ENCODE data around the gene UBXN7. TPM values are rescaled to one million over a fixed set of nuclear protein-coding genes. Genes with fewer than 3 reads are reported as not detected.
"Not testable (repeated sequence)": the region's sequence is repeated elsewhere in the genome, so short reads cannot be mapped to it uniquely, and the experiment has no call there.

The UBXN7 gene
- total RNA-seq, 4 donors from 2014 or later: 6.5 to 85.0 (median 39.0) TPM

DNA sequence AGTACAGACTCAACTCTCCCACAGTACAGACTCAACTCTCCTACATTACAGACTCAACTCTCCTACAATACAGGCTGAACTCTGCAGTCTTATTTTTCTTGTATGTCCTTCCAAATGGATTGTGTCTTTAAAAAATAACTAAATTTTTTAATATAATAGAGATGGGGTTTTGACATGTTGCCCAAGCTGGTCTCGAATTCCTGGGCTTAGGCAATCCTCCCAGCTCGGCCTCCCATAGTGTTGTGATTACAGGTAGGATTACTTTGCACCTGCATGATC lies 31.2 kb upstream of the UBXN7 start:
- H3K4me3 ChIP-seq: no peak overlapping the region
- H3K9me3 ChIP-seq: no peaks in the 10 kb centered on the region
- H3K36me3 ChIP-seq: no peaks in the 10 kb centered on the region
- no peak for DNase-seq
- intact Hi-C loops (cut with DNase I; ENCODE audit: low total_unique reads): no loop called here
- H3K27me3 ChIP-seq: no peaks in the 10 kb centered on the region
- no peaks in the 10 kb centered on the region for H3K4me1 ChIP-seq
- TF ChIP-seq, protein P1, sequence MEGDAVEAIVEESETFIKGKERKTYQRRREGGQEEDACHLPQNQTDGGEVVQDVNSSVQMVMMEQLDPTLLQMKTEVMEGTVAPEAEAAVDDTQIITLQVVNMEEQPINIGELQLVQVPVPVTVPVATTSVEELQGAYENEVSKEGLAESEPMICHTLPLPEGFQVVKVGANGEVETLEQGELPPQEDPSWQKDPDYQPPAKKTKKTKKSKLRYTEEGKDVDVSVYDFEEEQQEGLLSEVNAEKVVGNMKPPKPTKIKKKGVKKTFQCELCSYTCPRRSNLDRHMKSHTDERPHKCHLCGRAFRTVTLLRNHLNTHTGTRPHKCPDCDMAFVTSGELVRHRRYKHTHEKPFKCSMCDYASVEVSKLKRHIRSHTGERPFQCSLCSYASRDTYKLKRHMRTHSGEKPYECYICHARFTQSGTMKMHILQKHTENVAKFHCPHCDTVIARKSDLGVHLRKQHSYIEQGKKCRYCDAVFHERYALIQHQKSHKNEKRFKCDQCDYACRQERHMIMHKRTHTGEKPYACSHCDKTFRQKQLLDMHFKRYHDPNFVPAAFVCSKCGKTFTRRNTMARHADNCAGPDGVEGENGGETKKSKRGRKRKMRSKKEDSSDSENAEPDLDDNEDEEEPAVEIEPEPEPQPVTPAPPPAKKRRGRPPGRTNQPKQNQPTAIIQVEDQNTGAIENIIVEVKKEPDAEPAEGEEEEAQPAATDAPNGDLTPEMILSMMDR (IDR thresholded peaks at IDR 0.05): no peak
- no peak for TF ChIP-seq POLR2A (IDR thresholded peaks at IDR 0.05)
- H3K27ac ChIP-seq: no peak overlapping the region

DNA sequence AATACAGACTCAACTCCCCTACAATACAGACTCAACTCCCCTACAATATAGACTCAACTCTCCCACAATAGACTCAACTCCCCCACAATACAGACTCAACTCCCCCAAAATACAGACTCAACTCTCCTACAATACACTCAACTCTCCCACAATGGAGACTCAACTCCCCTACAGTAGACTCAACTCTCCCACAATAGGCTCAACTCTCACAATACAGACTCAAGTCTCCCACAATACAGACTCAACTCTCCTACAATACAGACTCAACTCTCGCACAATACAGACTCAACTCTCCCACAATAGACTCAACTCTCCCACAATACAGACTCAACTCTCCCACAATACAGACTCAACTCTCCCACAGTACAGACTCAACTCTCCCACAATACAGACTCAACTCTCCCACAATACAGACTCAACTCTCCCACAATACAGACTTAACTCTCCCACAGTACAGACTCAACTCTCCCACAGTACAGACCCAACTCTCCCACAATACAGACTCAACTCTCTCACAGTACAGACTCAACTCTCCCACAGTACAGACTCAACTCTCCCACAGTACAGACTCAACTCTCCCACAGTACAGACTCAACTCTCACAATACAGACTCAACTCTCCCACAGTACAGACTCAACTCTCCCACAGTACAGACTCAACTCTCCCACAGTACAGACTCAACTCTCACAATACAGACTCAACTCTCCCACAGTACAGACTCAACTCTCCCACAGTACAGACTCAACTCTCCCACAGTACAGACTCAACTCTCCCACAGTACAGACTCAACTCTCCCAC lies 30.7 kb upstream of the UBXN7 start:
- H3K9me3 ChIP-seq; H3K36me3 ChIP-seq; DNase-seq; H3K4me3 ChIP-seq; H3K27me3 ChIP-seq; intact Hi-C loops (cut with DNase I; ENCODE audit: low total_unique reads); H3K27ac ChIP-seq; H3K4me1 ChIP-seq: not testable (repeated sequence)

DNA sequence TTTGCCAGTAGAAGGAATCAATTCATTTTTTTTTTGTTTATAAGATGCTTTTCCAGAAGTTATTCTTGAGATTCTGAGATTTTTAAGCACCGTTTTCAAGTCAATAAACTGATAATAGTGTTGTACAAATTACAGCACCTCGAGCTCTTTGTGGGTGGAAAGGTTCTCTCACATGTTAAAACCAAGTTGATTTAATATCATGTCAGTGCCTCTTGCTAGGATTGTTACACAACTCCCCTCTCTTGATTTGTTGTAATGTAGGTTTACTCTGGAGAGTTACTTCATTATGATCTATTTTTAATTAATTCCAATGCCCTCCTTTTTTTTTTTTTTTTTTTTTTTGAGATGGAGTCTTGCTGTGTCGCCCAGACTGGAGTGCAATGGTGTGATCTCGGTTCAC lies 25.8 kb upstream of the UBXN7 start:
- H3K4me1 ChIP-seq: no peaks in the 10 kb centered on the region
- no peaks in the 10 kb centered on the region for H3K36me3 ChIP-seq
- no peaks in the 10 kb centered on the region for H3K27me3 ChIP-seq
- no peaks in the 10 kb centered on the region for H3K9me3 ChIP-seq
- intact Hi-C loops (cut with DNase I; ENCODE audit: low total_unique reads): no loop called here
- TF ChIP-seq, protein P1 (IDR thresholded peaks at IDR 0.05): no peak
- no peak for TF ChIP-seq POLR2A (IDR thresholded peaks at IDR 0.05)
- no peak for DNase-seq
- no peak overlapping the region for H3K27ac ChIP-seq
- H3K4me3 ChIP-seq: no peak overlapping the region

DNA sequence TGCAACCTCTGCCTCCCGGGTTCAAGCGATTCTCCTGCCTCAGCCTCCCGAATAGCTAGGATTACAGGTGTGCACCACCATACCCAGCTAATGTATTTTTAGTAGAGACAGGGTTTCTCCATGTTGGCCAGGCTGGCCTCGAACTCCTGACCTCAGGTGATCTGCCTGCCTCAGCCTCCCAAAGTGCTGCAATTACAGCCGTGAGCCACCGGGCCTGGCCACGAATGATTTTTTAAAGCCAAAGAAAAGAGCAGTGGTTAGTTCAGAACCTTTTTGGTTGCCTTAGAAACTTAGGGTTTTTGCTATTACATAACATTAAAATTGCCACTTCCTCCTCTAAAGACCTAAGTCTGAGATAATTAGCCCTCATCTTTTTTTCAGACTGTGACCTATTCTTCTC lies 25.2 kb upstream of the UBXN7 start:
- H3K4me3 ChIP-seq; intact Hi-C loops (cut with DNase I; ENCODE audit: low total_unique reads); H3K4me1 ChIP-seq; DNase-seq; H3K27ac ChIP-seq; H3K36me3 ChIP-seq; H3K27me3 ChIP-seq; H3K9me3 ChIP-seq: not testable (repeated sequence)

DNA sequence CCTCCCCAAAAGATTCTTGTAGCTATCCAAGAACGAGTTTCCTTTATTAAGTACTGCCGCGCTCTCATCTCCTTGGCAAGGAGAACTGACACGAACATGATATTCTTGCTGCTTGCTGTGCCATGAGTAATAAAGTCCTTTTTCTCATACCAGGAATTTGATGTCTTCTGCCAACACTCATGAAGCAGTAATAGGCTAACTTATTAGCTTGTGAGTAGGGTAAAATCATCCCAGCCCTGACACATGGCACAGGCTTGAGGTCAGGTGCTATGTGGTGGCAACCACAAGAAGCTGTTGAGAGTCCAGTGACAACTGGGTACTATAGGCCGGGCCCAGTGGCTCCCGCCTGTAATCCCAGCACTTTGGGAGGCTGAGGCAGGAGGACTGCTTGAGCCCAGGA lies 22.7 kb upstream of the UBXN7 start:
- H3K4me1 ChIP-seq: no peaks in the 10 kb centered on the region
- no peak for DNase-seq
- H3K27ac ChIP-seq: no peak overlapping the region
- no peak for TF ChIP-seq POLR2A (IDR thresholded peaks at IDR 0.05)
- TF ChIP-seq, protein P1 (IDR thresholded peaks at IDR 0.05): no peak
- H3K4me3 ChIP-seq: no peak overlapping the region
- no peaks in the 10 kb centered on the region for H3K36me3 ChIP-seq
- H3K9me3 ChIP-seq: no peaks in the 10 kb centered on the region
- no peaks in the 10 kb centered on the region for H3K27me3 ChIP-seq
- intact Hi-C loops (cut with DNase I; ENCODE audit: low total_unique reads): no loop called here

DNA sequence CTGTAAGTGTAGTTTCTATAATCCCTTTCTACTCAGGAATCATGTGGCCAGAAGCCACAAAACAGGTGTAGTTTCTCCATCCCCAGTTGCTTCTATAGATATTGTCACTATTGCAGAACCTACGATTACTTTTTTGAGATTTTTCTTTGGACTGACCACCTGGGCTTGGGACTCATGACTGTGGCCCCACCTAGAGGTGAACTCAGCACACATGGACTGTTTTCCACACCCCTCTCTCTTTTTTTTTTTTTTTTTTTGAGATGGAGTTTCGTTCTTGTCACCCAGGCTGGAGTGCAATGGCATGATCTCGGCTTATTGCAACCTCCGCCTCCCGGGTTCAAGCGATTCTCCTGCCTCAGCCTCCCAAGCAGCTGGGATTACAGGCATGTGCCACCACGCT lies 13.2 kb upstream of the UBXN7 start:
- DNase-seq; intact Hi-C loops (cut with DNase I; ENCODE audit: low total_unique reads); H3K9me3 ChIP-seq; H3K36me3 ChIP-seq; H3K27ac ChIP-seq; H3K27me3 ChIP-seq; H3K4me1 ChIP-seq; H3K4me3 ChIP-seq: not testable (repeated sequence)

DNA sequence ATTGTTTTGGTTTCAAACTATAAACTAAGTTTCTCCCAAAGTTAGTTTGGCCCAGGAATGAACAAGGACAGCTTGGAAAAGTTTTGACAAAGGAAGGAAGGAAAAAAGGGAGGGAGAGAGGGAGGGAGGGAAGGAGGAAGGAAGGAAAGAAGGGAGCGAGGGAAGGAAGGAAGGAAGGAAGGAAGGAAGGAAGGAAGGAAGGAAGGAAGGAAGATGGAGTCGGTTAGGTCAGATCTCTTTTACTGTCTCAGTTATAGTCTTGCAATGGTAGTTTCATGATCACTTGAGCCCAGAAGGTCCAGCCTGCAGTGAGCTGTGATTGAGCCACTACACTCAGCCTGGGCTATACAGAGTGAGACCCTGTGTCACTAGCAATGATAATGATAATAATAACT lies 12.3 kb upstream of the UBXN7 start:
- no peaks in the 10 kb centered on the region for H3K27me3 ChIP-seq
- no peaks in the 10 kb centered on the region for H3K9me3 ChIP-seq
- TF ChIP-seq, protein P1 (IDR thresholded peaks at IDR 0.05): no peak
- TF ChIP-seq POLR2A (IDR thresholded peaks at IDR 0.05): no peak
- H3K4me3 ChIP-seq: no peak overlapping the region
- H3K4me1 ChIP-seq: no peaks in the 10 kb centered on the region
- no peak for DNase-seq
- H3K36me3 ChIP-seq: no peaks in the 10 kb centered on the region
- intact Hi-C loops (cut with DNase I; ENCODE audit: low total_unique reads): no loop called here
- no peak overlapping the region for H3K27ac ChIP-seq
